HG03469 (cell line): ENCODE measurements around the gene FLRT2.

ENCODE experiments used
- ATAC-seq: cut with Tn5 transposase; IDR thresholded peaks from one replicate; pipeline ENCODE4 v1.9.1; 2021; ENCODE audit warnings: mild to moderate bottlenecking, moderate library complexity, moderate number of reproducible peaks; ENCODE audit not compliant: unreplicated experiment

FLRT2 gene

DNA sequence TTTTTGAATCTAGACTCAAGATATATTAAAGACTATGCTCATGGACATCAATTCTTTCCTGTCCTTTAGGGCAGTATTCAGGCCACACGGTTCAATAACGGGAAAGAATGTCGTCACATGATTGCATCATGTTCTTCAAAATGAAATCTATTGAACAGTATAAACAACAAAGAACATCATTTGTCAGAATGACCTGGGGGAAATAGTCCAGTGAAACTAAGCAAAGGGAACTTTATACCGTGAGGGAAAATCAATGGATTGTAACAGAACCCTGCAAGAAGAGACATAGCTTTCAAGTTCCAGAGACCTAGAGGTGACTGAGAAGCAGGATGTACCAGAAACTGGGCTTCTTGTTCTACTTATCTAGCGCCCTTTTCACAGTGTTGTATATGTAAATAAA, 32.7 kb downstream of the FLRT2 start:
- no peak for ATAC-seq

- ATAC-seq = no peak
These were observed 35.0 kb downstream of the FLRT2 start for GRCh38 chr14:85564841-85565527.

DNA sequence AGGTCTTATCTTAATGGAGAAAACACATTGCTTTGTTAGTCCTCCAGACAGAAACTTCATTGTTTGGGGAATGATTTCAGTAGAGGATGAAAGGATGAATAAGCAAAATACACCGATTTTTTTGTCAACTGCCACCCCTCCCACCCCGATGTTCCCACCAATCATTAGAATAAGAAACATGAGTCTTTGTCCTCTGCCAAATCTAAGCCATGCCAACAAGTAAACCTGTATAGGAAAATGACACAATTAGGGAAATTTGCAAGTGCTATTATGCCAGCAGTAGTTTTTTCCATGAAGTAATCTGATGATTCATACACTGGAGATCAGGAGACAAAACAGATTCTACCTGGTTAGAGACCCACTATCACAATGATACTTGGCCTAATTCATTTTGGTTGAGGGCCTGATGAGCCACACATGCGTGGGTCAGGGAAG, 35.9 kb downstream of the FLRT2 start:
- no peak for ATAC-seq

- no peak for ATAC-seq
These were observed 36.7 kb downstream of the FLRT2 start for GRCh38 chr14:85566603-85567002.

GRCh38 chr14:85572011-85572410, 42.1 kb downstream of the FLRT2 start:
- no peak for ATAC-seq

DNA sequence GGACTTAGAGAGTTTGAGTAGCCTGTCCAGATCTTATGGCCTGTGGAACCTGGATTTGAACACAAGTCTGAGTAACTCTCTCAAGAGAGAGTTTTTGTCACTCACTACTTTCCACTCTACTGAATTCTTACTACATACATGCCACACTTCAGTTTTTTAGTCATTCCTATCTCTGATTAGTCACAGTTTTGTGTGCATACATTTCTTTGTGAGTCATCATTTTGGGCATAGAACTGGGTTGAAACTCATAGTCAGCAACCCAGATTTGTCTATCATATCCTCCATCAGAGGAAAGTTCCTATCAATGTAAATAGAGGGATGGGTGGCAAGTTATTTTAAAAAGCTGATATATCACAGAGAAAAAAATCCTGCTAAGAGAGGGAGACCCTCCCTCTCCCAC, 42.9 kb downstream of the FLRT2 start:
- no peak for ATAC-seq

- ATAC-seq = no peak
These were observed 43.5 kb downstream of the FLRT2 start for GRCh38 chr14:85573406-85573805.

DNA sequence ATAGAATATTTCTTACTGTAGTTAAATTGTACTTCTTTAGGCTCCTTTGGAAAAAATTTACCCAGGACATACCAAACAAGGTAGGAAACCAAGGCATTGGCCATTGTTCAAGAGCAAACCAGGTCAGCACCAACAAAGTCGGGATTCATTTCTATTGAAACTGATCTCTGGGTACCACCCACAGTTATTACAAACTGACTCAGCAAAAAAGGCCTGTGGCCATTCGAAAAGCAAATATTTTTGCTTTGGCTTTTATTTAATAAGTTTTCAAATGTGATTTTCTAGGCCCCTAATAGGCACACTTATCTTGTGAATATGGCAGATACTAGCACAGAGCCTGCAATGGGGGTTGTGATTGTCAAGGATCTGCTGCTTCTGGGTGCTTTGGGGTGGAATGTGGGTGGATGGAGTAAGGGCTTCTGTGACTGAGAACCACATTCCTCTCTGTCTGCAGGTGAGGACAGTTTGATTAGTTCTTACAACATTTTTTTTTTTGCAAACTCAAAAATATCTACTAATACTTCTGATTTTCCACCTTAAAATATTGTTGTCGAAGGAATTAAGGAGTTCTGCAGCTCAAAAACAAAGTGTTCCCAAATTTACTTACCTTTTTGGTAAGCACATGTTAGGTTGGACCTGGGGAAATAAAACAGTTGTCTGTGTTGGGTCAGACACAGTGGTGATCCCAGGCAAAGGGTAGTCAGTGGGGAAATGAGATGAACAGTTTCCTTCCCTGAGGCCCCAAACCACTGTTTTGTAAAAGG, 45.1 kb downstream of the FLRT2 start:
- no peak for ATAC-seq

GRCh38 chr14:85575617-85575898, 45.6 kb downstream of the FLRT2 start:
- no peak for ATAC-seq

DNA sequence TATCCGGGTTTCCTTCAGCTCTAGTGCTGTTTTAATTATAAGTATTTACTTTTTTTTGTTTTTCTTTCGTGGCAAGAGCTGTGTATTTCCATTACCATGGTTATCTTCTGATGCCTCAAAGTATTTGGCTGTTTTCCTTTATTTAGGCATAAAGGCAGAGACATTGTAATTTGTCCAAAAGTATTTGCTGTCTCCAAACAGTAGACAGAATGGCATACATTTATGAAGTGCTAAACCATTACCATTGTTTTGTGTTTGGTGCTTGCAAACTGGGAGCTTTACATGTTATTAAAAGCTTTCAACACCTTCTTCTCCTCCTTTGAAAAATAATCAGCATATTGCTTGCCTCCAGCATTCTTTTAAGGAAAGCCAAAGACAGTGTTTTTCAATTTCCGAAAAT, 46.3 kb downstream of the FLRT2 start:
- no peak for ATAC-seq

DNA sequence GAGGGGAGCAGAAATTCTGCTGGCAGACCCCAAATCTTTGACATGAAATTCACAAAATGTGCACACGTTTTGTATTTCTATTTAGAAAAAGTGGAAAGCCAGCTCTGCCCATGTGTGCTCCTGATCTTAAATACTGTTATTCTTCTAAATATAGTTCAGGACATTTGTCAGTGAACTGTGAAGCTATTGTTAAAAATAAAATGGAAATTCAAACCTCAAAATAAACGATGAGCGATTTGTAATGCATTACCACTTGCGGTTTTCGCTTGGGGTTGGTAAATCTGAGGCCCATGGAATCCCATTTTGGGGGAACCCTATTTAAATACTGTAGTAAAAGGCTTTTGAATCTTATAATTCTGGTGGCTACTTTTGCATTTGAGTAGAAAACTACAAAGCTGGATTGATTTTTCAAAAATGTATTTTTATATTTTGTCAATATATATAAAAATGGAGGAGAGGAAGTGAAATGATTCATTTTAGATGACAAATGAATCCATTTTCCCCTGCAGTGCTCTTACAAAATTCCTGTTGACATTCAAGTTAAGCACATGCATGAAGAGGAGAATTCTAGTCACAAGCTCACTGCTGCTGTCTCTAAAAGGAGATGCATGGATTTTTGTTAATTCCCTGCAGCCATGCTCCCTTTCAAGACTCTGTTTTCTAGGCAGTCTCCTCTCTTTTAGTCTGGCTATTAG, 47.1 kb downstream of the FLRT2 start:
- ATAC-seq = no peak

- no peak for ATAC-seq
These were observed 47.7 kb downstream of the FLRT2 start for GRCh38 chr14:85577543-85578114.

DNA sequence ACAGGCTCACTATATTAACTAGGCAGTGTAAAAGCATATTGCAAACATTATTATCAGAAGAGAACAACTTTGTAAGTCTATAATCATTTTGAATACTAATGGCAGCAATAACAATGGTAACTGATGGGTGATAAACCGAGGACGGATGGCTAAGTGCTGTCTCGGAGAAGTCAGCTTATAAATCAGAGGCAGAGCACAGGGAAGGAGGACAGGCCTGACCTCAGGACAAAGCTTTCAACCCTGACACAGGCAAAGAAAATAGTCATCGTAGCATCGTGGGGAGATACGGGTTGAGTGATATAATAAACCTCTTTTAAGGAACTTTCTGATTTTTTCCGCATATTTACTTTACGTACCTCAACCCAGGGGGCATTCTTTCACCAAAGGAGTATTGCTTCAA, 48.4 kb downstream of the FLRT2 start:
- no peak for ATAC-seq

DNA sequence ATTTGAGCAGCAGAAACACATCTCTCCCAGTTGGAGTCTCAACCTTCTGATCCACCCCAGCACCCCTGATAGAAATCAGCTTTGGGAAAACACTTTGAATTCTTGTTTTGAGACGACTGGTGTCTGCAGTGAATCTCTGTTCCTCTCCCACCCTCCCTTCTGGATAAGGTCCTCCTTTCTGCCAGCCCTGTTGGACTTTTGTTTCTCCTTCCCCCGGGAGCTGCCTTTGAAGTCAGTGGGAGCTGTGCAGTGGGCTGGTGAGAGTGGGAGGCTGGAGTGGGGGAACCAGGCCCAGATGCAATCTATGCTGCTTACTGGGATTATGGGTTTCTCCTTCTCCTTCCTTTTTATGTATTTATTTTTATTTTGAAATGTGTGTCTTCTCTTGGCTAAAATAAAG, 49.0 kb downstream of the FLRT2 start:
- ATAC-seq = no peak

- no peak for ATAC-seq
These were observed 50.0 kb downstream of the FLRT2 start for GRCh38 chr14:85579942-85580341.

GRCh38 chr14:85580536-85581140, 50.7 kb downstream of the FLRT2 start:
- no peak for ATAC-seq

DNA sequence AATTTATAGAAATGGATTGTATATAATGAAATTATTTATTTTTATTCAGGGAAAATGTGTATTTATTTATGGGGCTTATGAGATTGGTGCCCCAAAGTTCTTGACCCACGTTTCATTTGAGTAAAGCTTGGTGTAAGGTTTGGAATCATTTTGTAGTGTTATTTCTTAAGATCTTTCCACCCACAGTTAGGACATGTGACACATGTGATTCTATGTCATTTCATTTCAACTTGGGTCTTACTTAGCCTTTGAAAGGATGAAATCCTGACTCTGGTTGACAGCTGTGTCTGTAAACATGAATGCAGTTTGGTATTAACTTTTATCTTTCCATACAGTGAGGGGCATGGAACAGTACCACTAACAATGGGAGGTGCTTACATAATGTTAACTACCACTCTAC, 51.7 kb downstream of the FLRT2 start:
- no peak for ATAC-seq

GRCh38 chr14:85583380-85583779, 53.4 kb downstream of the FLRT2 start:
- ATAC-seq = no peak

- ATAC-seq = no peak
These were observed 54.5 kb downstream of the FLRT2 start for GRCh38 chr14:85584481-85584880.

DNA sequence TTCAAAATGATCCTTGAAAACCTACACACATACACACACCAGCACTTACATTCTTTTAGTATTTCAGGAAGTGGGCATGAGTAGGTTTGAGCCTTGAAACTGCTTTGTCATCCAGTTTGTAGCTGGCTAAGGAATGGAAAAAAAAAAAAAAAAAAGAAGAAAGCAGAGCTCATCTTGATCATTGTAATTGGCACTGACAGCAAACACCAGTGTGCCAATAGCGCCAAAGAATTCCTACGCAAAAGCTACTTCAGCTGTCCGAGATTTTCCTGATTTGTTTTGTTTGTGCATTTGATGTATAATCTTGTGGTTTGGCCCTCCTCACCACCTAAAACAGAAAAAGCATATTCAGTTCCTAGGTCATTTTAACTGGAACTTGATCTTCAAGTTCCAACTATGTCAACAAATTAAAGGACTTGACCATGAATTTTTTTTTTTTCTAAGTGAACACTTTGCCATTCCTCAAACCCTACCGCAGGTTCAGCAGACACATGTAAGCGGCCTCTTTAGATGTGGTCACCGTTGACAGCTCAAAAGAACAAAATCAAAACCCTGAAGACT, 57.3 kb downstream of the FLRT2 start:
- ATAC-seq = no peak

GRCh38 chr14:85590784-85591183, 60.8 kb downstream of the FLRT2 start:
- ATAC-seq = no peak
